Measurements from ENCODE around the gene PDE4D.

Gene PDE4D

DNA sequence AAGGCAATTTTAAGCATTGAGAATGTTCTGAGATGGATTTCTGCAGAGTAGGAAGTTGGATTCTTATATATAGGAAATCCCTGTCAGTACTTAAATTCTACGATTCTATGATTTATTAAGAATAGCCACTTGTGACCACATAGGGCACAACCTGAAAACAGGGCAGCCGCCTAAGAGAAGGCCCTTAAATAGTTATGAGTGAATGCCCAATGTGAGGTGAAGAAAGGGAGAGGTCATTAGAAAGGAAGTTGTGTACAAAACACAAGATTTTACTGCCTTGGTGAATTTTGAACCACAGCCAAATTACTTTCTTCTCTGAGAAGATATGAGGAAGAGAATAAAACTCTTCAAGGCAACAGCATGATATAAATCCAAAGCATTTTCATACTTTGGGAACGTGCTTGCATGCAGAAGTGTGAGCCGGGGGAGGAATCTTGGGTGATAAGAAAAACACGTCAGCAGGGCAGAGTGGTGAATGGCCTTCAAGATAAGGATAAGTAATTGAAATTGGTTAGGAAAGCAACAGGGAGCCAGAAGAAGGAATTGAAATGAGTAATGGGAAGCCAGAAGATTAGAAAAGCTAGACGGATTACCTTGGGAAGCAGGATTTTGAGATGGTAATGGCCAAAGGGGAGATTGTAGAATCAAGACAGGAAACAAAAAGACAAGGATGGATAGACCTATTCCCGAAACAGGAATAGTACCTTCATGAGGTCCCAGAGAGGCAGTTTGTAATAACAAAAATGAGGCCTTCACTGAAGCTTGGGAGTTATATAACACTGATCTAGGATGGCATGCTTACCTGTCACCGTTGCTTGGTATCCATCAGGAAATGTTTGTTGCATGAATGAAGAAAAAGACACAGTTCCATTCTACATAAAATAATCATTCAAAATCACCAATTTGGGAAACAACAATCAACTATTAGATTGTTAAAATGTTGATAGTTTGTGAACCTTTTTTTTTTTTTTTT, 244.3 kb downstream of the PDE4D start:
- DNase-seq: no peak

DNA sequence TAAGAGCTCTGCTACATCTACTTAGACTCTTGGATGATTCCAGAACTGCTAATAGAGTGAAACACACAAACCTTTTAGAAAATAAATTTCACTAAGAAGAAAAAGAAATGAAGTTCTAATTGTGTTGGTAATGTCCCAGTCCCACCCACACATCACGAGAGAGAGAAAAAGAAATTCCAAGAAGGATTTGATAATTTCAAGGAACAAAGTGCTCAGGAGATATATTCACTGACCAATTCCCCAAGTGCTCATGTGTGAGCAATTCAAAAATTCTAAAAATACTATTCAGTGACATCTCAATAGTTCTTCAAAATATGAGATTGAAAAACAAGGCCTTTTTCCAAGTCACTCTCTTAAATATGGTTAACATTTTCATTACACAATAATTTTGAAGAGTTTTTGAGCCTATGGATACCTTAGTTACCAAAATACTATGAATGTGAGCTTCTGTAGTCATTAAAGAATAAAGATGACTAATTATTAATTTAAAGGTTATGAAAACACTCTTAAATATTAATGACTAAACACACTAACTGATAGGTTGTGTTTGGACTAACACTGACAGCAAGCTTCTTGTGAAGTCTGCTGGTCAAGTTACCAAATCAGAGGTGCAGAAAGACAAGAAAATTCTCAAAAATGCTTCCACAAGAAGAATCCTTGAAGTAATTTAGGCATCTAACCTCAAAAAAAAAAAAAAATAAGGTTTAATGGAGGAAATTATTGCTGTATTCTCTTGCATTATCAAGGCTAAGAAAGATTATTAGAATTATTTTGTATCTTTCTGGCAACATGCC, 245.3 kb downstream of the PDE4D start:
- no peak for DNase-seq

DNA sequence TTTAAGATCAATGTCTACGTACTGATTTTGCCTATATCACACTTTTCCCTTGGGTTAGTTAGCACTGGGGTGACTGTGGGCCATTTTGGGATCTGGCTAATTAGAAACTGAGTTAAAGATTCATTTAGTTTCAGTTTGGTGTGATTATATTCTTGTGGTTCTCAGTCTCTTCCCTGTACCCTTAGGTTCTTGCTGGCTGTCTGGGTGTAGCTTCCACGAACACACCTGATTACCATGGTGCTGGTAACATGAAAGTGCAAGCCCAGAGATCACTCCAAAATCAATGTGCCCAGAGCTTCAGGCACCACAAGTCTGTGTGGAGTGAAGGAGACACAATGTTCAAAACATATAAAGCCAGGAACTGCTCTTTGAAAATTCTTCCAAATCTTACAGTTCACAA, 248.1 kb downstream of the PDE4D start:
- DNase-seq: no peak

DNA sequence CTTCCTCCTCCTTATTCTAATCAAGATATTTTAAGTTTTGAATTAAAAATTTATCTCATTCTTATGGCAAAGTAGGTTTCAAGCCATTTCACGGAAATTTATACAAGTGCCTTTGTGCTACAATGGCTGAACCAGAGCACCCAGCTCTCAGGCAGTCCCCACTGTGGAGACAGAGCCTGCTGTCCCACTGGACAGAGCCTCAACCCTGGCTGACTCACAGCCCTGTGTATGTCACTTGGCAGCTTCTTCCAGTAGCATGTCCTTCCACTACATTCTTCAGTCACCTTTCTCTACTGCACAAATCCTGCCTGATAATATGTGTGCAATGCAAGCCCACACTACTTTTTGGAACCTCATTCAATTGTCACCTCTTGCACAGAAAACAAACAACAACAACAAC, 253.1 kb downstream of the PDE4D start:
- no peak for DNase-seq

DNA sequence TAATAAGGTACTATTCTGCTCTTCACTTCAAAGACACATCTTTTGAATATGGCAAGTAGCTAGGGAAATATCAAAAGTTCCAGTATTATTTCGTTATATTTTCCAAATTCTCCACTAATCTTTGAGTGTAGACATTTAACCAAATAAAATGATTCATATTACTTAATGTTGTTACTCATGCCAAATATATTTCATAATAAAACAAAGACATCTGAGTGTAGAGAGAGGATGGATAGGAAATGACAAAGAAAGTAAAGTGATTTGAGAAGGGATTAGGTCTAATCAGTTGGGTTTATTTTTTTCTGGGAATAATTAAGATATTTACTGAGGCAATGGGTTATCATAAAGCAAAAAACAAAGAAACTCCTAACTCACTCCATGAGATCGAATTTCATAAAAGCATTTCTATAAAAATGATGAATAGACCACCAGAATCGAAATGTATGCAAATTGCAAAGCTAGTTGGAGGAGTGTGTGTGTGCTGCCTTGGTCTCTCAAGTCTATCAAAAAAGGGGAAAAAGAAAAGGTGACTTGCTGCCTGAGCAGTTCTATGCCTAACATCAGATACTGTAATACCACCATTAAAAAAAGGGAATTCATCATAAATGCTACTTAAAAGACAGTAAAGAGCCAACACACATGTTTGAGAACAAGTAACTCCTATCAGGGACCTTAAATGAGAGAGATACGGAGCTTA, 255.5 kb downstream of the PDE4D start:
- no peak for DNase-seq

DNA sequence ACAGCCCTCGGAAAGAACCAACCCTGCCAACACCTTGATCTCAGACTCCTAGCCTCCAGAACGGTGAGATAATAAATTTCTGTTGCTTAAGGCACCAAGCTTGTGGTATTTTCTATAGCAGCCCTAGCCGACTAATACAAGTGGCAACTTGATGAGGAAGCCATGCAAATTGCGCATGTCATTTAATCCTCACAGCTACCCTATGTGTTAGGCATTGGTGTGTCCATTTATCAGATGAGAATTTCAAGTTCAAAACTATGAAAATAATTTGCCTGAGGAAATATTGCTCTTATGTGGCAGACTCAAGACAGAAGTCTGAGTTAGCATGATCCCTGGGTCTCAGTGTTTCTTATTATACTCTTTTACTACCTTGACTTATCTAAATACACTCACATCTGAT, 264.0 kb downstream of the PDE4D start:
- DNase-seq: no peak

DNA sequence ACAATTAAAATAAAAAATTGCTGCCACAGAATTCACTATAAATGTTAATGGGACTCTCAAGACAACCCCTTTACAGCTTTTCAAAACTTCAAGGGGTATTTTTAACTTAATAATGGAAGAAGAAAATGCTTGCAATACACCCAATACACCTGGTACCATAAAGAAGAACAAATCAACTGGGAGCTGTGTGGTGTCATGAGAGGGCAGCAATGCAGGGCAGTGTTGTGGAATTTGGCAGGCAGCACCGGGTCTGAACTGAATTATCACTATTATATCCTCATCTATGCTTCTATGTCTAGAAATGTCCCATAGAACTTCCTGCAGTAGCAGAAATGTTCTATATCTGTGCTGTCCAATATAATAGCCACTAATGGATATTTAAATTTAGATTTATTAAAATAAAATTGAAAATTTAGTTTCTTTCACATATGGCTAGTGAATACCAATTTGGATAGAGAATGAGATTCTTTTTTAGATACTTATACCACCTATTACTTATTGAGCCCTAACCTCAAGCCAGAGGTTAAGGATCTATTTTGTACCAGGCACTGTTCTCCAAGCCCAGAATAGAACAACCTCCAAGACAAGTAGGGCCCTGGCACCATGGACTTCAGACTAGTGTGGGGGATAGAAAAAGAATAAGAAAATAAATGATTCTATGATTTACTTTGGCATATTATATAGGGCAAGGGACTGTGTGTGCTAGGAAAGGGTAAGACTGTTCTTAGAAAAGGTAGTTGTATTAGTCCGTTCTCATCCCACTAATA, 265.3 kb downstream of the PDE4D start:
- no peak for DNase-seq

DNA sequence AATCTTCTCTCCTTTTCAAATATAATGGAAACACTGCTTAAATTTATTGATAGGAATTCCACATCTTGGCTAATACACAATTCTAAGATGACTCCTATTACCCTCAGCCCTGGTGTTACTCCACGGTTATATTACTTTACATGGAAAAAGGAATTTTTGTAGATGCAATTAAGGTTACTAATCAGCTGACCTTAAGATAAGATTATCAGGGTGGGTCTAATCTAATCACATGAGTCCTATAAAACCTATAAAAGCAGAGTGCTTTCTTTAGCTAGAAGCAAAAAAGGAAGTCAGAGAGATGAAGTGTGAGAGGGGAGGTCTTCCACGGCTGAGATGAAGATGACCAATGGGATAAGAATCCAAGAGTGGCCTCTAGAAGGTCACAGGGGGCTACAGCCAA, 268.6 kb downstream of the PDE4D start:
- DNase-seq: no peak

DNA sequence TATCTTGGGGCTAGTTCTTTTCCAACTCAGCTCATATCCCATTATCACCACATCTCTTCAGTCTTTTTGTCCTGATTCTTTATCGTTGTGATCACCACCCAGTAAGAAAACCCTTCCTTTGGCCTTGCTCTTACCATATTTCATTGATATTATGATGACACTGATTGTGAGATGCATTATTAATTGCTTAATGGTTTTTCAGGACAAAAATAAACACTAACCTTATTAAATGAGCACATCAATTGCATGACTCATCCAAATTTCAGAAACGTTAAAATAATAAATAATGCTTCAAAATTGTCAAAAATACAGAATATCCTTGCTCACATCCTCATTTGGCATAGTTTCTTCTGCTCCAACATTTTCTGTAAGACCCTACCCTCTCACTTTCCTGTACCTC, 270.7 kb downstream of the PDE4D start:
- DNase-seq: no peak

DNA sequence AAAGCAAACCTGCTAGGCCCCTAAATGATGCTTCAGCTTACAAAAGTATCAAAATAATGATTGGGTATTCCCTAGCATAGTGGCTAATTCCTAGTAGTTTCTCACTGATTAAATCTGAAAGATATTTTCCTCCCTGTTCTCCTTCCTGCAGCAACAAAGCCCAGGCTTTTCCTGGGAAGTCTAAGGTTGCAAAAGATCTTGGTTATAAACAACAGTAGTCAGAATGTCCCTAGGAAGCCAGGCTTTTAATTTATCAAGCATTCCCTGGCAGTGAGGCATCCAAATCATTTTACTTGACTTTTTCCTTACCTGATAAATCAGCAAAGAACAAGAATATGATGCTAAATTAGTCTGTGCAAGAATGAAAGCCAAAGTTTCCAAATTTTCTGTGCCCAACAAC, 272.0 kb downstream of the PDE4D start:
- DNase-seq: no peak

DNA sequence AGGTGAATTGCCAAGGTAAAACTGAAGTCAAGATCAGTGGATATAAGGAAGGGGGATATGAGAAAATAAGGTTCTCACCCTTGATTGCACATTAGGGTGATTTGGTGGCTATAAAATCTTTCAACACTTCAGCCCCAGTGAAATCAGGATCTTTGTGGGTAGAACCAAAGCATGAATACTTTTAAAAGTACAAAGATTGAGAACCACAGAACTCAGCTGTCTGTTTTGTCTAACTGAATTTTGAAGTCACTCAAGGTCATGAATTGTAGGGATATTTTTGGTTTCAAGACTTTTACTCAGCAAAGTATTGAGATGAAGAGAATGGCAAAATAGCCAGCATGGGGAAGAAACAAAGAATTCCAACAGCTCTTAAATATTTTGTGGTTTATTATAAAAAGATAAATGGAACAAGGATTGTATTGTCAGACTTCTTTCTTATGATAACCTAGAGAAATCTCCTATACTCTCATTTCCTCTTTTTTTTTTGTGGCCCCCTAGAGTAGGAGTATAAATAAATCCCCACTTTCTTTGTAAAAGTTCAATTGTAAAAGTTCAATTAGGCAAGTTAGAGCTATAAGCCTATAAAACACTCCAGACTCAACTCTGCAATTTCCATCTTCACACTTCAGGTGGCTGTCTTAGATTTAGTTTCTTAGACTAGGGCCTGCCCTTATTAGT, 272.9 kb downstream of the PDE4D start:
- no peak for DNase-seq

DNA sequence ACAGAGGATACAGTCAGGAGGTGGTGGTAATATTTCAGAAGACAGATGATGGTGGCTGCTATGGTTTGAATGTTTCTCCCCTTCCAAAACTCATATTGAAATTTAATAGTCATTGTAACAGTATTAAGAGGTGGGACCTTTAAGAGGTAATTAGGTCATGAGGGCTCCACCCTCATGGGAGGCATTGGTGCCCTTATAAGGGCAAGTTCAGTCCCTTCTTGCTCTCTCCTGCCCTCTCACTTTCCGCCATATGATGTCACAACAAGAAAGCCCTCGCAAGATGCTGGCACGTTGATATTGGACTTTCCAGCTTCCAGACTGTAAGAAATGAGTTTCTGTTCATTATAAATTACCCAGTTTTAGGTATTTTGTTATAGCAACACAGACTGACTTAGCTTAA, 274.9 kb downstream of the PDE4D start:
- no peak for DNase-seq

DNA sequence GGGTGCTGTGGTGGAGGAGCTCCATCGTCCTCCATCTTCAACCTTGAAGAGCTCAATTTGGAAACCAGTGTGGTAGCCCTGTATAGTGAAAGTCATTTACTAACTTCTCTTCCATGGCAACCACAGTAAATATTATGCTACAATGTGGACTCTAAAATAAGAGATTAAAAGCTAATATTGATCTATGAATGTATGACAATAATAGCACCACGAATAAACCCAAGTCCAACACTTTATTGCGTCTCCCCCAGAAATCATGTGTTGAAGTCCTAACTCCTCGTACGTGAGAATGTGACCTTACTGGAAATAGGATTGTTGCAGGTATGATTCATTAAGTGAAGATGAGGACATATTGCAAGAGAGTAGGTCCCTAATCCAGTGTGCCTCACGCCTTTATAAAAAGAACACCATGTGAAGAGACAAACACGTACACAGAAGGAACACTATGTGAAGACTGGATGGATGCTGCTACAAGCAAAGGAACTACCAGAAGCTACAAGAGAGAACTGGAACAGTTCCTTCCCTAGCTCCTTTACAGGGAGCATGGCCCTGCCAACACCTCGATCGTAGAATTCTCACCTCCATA, 276.2 kb downstream of the PDE4D start:
- no peak for DNase-seq

DNA sequence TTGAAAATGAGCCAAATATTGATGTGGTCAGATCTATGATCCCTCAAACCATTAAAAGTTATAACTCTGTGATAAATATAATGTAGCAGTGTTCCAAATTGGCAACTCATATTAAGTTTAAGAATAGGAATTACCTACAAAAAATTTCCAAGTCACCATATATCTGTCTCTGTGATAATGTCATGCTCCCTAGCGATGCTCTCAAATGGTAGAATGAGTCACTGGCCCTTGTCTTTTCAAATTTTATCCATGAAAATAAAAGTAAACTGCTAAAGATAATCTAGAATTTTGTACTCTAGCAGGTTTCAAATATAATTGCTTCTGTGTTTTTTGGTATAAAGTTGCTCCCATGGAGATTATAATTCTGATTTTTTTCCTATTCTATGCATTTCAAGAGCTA, 277.1 kb downstream of the PDE4D start:
- DNase-seq: no peak

DNA sequence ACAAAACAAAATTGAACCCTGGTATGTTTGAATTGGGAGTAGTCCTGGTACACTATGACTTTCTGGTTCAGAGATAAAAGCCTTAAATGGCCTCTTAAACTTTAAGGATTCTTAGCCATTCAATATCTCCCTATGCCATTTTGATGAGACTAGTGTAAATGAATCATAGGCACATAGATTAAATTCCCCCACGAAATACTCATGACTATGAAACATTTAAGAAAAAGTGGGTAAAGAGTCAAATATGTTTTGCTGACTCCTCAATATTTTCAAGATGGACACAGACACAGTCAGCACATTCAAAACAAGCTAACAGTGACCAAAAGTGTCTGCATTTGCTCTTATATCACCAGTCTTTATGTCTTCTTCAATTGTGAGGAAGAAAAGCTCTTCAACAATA, 278.3 kb downstream of the PDE4D start:
- no peak for DNase-seq

DNA sequence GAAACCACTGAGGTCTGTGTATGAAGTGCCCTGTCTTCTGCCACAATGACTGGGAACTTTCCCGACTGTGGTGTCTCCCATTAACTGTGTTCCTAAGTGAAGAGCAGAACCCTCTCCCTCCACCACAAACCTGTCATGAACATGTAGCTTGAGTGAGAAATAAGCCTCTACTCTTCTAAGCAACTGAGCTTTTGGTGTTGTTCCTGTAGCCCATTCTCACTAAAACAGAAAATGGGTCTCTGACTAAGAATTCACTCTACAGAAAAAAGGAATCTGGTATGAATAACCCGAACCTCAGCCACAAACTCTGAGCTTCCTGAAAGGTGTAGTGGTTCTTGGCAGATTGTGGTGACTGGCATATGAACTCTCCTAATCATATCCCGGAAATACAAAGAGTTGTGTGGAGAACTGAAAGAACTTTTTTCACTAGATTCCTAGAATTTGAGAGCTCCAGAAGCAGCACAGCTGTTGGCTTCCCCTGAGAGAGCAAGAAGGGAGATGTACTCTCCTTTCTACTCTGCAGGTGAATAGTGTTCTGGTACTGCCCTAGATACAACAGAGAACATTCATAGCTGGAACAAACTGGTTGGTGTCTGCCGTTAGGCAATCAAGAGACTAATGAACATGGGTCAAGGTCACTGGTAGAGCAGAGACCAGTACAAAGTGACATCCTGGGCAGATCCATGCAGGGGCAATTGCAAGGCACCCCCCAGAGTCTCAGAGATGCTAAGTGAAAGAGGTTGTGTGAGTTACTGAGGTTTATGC, 283.8 kb downstream of the PDE4D start:
- no peak for DNase-seq

DNA sequence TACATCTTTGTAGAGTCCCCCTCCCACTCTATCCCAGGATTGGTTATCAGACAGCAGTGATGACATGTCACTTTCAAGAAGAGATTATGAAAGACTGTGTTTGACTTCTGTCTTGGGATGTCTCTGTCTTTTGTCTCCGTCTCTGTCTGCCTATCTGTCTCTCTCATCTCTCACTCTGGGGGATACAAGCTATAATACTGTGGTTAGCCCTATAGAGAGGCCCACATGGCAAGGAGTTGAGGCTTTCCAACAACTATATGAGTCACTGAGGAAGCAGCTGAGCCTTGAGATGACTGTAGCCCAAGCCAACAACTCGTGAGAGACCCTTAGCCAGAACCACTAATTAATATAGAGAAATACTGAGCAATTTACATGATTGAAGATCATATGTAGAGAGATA, 284.8 kb downstream of the PDE4D start:
- DNase-seq: peak in 1 of 2 donors; percentile 14

DNA sequence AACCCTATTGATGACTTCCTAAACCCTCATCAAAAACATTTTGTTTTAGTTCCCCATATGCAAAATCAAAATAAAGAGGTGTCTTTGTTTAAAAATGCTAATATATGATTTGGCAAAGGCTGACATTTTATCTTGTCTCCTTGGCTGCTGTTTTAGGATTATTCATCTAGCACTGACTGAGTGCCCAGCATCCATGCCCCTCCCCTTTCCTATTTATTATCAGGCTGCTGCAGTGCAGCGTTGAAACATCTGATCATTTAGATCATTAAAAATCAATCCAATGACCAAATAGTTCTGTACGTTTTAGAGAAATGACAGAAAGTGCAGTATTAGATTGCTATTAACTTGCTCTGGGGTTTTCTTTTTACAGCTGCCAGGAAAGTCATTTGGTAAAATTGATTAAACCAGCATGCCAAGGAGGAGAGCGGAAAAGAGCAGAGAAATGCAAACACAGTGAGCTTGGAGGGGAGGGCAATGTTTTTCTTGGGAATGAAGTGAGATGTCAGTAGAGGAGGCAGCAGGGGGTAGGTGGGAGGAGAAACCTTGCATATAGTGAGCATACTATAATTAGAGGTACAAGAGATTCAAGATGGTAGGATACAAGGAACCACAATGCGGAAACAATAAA, 286.3 kb downstream of the PDE4D start:
- DNase-seq: no peak

DNA sequence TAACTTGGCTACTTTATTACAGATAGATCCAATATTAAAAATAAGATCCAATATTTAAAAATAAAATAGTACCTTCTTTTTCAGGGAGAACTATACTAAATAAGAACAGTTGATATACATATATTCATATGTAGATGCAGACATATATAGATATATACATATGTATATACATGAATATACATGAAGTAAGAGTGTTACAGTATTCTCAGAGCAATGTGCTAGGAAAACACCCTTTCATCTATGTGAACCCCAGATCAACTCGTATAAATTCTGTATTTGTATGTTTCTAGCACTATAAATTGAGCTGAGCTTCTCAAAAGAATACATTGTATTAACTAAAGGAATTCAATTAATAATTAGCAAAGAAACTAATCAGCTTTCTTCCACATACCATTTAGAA, 287.6 kb downstream of the PDE4D start:
- no peak for DNase-seq

DNA sequence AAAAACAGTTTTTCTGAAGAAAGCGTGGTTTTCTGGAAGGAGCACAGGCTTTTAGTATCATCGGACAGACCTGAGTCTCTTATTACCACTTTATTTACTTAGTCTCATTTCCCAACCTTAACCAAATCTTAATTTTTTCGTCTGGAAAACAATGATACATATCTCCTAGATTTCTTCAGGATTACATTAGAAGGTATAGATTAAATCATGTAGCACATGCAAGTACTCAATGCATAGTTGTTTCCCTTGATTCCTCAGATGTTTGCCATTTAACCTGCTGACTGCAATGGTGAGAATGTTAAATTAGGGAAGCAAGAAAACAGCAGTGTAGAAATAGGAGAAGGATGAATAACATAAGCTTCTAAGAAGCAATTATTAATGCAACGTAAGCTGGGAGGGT, 289.4 kb downstream of the PDE4D start:
- DNase-seq: no peak

Measured in bone marrow (tissue), 2 donors.